ENCODE data around the gene ITGB1. TPM values are rescaled to one million over a fixed set of nuclear protein-coding genes. Genes with fewer than 3 reads are reported as not detected.

The ITGB1 gene
- total RNA-seq, 3 donors from 2014 or later, result 438 to 1,565 (median 480) TPM

DNA sequence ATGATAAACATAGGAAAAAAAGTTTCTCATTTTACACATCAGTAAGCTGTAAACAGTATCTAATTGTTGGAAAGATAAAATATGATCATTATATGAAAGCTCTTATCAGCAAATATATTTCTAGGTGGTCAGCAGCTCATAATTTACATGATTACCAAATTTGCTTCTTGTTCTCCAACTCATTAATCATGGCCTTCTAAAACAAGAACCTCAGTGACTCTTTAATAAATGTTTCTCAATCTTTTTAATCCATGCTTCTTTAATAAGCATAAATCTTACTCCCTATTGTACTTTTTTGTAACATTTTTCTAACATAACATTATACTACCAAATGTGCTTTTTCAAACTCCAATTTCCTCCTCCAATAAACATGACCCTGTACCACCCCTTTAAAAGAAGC, 5.9 kb downstream of the ITGB1 start:
- TF ChIP-seq POLR2AphosphoS5 (IDR thresholded peaks at IDR 0.05) (no peak), POLR2A (IDR thresholded peaks at IDR 0.05) (no peak)
- TF ChIP-seq, protein P1, sequence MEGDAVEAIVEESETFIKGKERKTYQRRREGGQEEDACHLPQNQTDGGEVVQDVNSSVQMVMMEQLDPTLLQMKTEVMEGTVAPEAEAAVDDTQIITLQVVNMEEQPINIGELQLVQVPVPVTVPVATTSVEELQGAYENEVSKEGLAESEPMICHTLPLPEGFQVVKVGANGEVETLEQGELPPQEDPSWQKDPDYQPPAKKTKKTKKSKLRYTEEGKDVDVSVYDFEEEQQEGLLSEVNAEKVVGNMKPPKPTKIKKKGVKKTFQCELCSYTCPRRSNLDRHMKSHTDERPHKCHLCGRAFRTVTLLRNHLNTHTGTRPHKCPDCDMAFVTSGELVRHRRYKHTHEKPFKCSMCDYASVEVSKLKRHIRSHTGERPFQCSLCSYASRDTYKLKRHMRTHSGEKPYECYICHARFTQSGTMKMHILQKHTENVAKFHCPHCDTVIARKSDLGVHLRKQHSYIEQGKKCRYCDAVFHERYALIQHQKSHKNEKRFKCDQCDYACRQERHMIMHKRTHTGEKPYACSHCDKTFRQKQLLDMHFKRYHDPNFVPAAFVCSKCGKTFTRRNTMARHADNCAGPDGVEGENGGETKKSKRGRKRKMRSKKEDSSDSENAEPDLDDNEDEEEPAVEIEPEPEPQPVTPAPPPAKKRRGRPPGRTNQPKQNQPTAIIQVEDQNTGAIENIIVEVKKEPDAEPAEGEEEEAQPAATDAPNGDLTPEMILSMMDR (IDR thresholded peaks at IDR 0.05), result no peak
- intact Hi-C loops (cut with DNase I; ENCODE audit: low total_unique reads), result loop anchor here (10.0 kb wide), 1 partner anchor 53 kb away; no protein-coding TSS in a partner anchor
- no peak overlapping the region for H3K27ac ChIP-seq

DNA sequence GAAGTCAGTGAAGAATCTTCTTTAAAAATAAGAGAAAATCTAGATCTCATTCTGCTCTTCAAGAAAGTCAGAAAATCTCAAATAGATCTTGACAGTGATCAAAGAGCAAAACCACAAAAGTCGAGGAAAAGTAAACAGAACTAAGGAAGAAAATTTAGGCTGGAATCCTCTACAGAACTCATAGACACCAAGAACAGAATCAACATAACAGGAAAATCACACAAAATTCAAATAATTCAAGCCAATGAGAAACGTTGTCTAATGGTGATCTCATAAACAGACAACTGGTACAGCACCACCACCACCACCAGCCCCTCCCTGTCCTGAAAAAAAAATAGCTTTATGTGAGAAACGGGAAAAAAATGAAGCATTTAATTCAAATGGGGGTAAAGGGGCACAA, 6.9 kb downstream of the ITGB1 start:
- Histone ChIP-seq H3K27ac (no peak overlapping the region), H3K4me1 (peaks cover 0 to 5% of the 10 kb centered on the region in 2 donors), H3K4me3 (no peak overlapping the region), H3K27me3 (no peaks in the 10 kb centered on the region), H3K9me3 (no peaks in the 10 kb centered on the region), H3K36me3 (no peaks in the 10 kb centered on the region)
- DNase-seq (ENCODE audit: low spot score in 2 of 2), result no peak
- TF ChIP-seq, protein P1 (IDR thresholded peaks at IDR 0.05), result no peak
- TF ChIP-seq POLR2A (IDR thresholded peaks at IDR 0.05) (no peak), POLR2AphosphoS5 (IDR thresholded peaks at IDR 0.05) (no peak)
- intact Hi-C loops (cut with DNase I; ENCODE audit: low total_unique reads), result loop anchor here (10.0 kb wide), 1 partner anchor 54 kb away; no protein-coding TSS in a partner anchor

More for the DNA sequence above, 5.9 kb downstream of the ITGB1 start:
- peaks cover 0 to 5% of the 10 kb centered on the region in 2 donors for H3K4me1 ChIP-seq
- no peaks in the 10 kb centered on the region for H3K36me3 ChIP-seq
- no peaks in the 10 kb centered on the region for H3K27me3 ChIP-seq
- no peak for DNase-seq (ENCODE audit: low spot score in 2 of 2)
- no peak overlapping the region for H3K4me3 ChIP-seq
- no peaks in the 10 kb centered on the region for H3K9me3 ChIP-seq

DNA sequence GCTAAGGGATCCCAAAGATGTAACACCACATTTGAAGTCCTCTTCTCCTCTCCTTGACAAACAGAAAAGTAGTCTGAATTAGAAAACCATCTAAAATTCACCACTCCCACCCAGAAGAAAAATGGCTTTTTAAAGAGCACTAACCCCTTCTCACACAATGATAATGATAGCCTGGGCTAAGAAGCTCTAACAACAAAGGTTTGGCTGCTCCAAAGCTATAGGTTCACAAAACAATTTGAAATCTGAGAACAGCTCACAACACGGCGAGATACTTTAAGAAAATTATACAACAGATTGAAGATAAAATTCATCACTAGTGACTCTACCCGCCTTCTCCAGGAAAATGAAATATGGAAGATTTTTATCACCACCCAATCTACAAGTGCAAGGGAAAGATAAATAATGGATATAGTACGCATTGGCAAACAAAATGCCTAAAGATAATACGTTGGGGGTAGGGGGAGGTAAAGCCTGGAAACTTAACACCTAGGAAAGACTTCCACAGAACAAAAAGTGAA, 7.4 kb downstream of the ITGB1 start:
- H3K36me3 ChIP-seq, result no peaks in the 10 kb centered on the region
- TF ChIP-seq POLR2A (IDR thresholded peaks at IDR 0.05), result no peak
- no peak for TF ChIP-seq POLR2AphosphoS5 (IDR thresholded peaks at IDR 0.05)
- TF ChIP-seq, protein P1 (IDR thresholded peaks at IDR 0.05), result no peak
- intact Hi-C loops (cut with DNase I; ENCODE audit: low total_unique reads), result loop anchor here (10.0 kb wide), 1 partner anchor 54 kb away; no protein-coding TSS in a partner anchor
- H3K9me3 ChIP-seq, result no peaks in the 10 kb centered on the region
- no peaks in the 10 kb centered on the region for H3K27me3 ChIP-seq
- peaks cover 0 to 5% of the 10 kb centered on the region in 2 donors for H3K4me1 ChIP-seq
- no peak overlapping the region for H3K27ac ChIP-seq
- DNase-seq (ENCODE audit: low spot score in 2 of 2), result no peak
- no peak overlapping the region for H3K4me3 ChIP-seq

DNA sequence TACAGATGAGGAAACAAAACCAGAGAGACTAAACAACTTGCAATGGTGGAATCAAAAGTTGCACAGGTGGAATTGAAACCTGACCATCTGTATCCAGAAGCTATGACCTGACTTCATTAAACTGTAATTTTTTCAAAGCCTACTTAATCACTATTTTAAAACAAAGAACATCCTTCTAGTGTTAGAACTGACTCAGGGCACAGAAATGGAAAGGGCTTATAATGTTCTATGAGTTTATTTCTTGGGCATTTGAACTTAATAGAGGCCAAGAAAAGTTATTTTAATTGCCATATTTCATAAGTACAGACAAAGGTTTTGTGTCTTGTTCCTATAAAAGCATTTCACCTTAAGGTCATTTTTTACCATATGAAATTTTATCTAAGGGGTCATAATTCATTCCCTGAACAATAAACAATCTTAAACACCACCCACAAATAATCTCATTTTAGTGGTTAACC, 8.8 kb downstream of the ITGB1 start:
- TF ChIP-seq POLR2AphosphoS5 (IDR thresholded peaks at IDR 0.05), result no peak
- Histone ChIP-seq H3K9me3 (no peaks in the 10 kb centered on the region), H3K27ac (peak overlapping the region in 1 of 2 donors; percentile 14), H3K36me3 (no peaks in the 10 kb centered on the region), H3K4me1 (peaks cover 0 to 5% of the 10 kb centered on the region in 2 donors), H3K27me3 (no peaks in the 10 kb centered on the region), H3K4me3 (no peak overlapping the region)
- no peak for DNase-seq (ENCODE audit: low spot score in 2 of 2)
- intact Hi-C loops (cut with DNase I; ENCODE audit: low total_unique reads), result no loop called here

DNA sequence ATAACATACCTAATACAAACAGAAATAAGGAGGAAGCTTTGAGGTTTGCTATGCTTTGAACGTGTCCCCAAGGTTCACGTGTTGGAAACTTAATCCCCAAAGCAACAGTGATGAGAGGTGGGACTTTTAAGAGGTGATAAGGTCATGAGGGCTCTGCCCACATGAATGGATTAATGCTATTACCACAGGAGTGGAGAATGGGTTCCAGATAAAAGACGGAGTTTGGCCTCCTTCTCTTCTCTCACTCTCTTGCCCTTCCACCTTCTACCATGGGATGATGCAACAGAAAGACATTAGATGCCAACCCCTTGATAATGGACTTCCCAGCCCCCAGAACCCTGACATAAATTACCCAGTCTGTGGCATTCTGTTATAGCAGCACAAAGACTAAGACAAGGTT, 9.6 kb downstream of the ITGB1 start:
- TF ChIP-seq POLR2AphosphoS5 (IDR thresholded peaks at IDR 0.05) (no peak), POLR2A (IDR thresholded peaks at IDR 0.05) (no peak)
- TF ChIP-seq, protein P1 (IDR thresholded peaks at IDR 0.05), result no peak
- Histone ChIP-seq H3K9me3 (no peaks in the 10 kb centered on the region), H3K36me3 (no peaks in the 10 kb centered on the region), H3K4me3 (no peak overlapping the region), H3K27ac (no peak overlapping the region), H3K4me1 (no peaks in the 10 kb centered on the region), H3K27me3 (no peaks in the 10 kb centered on the region)
- intact Hi-C loops (cut with DNase I; ENCODE audit: low total_unique reads), result no loop called here
- no peak for DNase-seq (ENCODE audit: low spot score in 2 of 2)

Data from breast epithelium (tissue), 4 donors.